Gastrocnemius medialis (tissue), 4 donors: Measurements from ENCODE around the gene ANO6. TPM values are rescaled to one million over a fixed set of nuclear protein-coding genes. Genes with fewer than 3 reads are reported as not detected.

ENCODE experiments used
- ATAC-seq, 2 donors: fragments of 150-250 bp; one replicate each; pipeline ENCODE4 v1.9.1; 2016
- DNase-seq, 2 donors: peaks; one replicate each; pipeline ENCODE4 v3.0.0-alpha.2; 2019
- H3K27ac ChIP-seq, 4 donors: fragments of 200-600 bp; sonication (generic); 1 replicate in 1 of 4; 2 replicates in 3 of 4; pipeline ENCODE4 v1.5.1; 2016 to 2018; ENCODE audit warnings: mild to moderate bottlenecking in 2 of 4, moderate library complexity in 1 of 4
- H3K27me3 ChIP-seq, 3 donors: fragments of 200-600 bp; sonication (generic) in 2 of 3; 1 replicate in 1 of 3; 2 replicates in 2 of 3; pipeline versions ENCODE4 v1.5.1 to v1.6.0; 2016 to 2019; ENCODE audit warnings: mild to moderate bottlenecking in 1 of 3, moderate library complexity in 1 of 3
- H3K36me3 ChIP-seq, 2 donors: fragments of 200-600 bp; sonication (generic) in 1 of 2; one replicate each; pipeline ENCODE4 v1.5.1; 2017 to 2018
- H3K4me1 ChIP-seq, 2 donors: fragments of 200-600 bp; sonication (generic) in 1 of 2; one replicate each; pipeline ENCODE4 v1.5.1; 2016 to 2017; ENCODE audit warnings: mild to moderate bottlenecking in 2 of 2
- H3K4me3 ChIP-seq, 4 donors: fragments of 200-600 bp; sonication (generic) in 3 of 4; 1 replicate in 1 of 4; 2 replicates in 3 of 4; pipeline ENCODE4 v1.5.1; 2016 to 2019; ENCODE audit warnings: mild to moderate bottlenecking in 2 of 4
- H3K9me3 ChIP-seq, 3 donors: fragments of 200-600 bp; sonication (generic) in 2 of 3; 1 replicate in 1 of 3; 2 replicates in 2 of 3; pipeline ENCODE4 v1.5.1; 2016 to 2019
- CTCF ChIP-seq, 5 experiments: fragments of 450-650 bp in 3 of 5; fragments of 200-600 bp in 2 of 5; sonication (generic) in 2 of 5; IDR thresholded peaks in 4 of 5; conservative IDR thresholded peaks in 1 of 5; 1 replicate in 4 of 5; 2 replicates in 1 of 5; pipeline ENCODE4 v1.5.1; 2016 to 2019; ENCODE audit warnings: antibody characterized with exemption in 5 of 5, mild to moderate bottlenecking in 3 of 5, moderate library complexity in 3 of 5
- POLR2A ChIP-seq, 2 donors: fragments of 450-650 bp; IDR thresholded peaks; one replicate each; pipeline ENCODE4 v1.6.1; 2017; ENCODE audit warnings: antibody characterized with exemption in 2 of 2, mild to moderate bottlenecking in 2 of 2, moderate library complexity in 2 of 2
- in situ Hi-C, 4 donors: fragments of 200-750 bp; cut with MboI; loops; one replicate each; pipeline versions ENCODE4 v1.15.0 to v1.8.0; 2017; ENCODE audit warnings: low sequenced_read_pairs in 4 of 4
- intact Hi-C: fragments of 100-400 bp; cut with DNase I; formaldehyde crosslinking; loops from one replicate; pipeline ENCODE4 v1.15.1; 2023; ENCODE audit warnings: low total_unique reads
- total RNA-seq, 4 donors: library from RNA; depleted of rRNA; stranded (reverse); fragments of >200 nt; gene quantifications; one replicate each; pipeline versions ENCODE4 v1.1.0 to v1.2.3, GENCODE V29; 2016

Gene ANO6
- total RNA-seq, 4 donors from 2014 or later, result 75.4 to 100 (median 91.8) TPM

GRCh38 chr12:45402288-45402687 is 186.4 kb downstream of the ANO6 start:
- intact Hi-C loops, result no loop called here
- no peak for ATAC-seq
- Histone ChIP-seq H3K36me3 (peaks cover 0 to 73% of the 10 kb centered on the region in 2 donors), H3K27me3 (no peaks in the 10 kb centered on the region), H3K4me1 (peaks cover 7 to 10% of the 10 kb centered on the region in 2 donors), H3K27ac (peak overlapping the region in 2 of 4 donors; percentile 14 to 21), H3K4me3 (no peak overlapping the region), H3K9me3 (no peaks in the 10 kb centered on the region)
- TF ChIP-seq CTCF (IDR thresholded peaks at IDR 0.05 in 4 of 5, conservative IDR thresholded peaks at IDR 0.05 in 1 of 5) (no peak), POLR2A (IDR thresholded peaks at IDR 0.05) (no peak)
- DNase-seq, result no peak
- in situ Hi-C loops, result no loop called here

- Histone ChIP-seq H3K27me3 (no peaks in the 10 kb centered on the region), H3K4me3 (no peak overlapping the region), H3K4me1 (peaks cover 32 to 36% of the 10 kb centered on the region in 2 donors), H3K27ac (peak overlapping the region; percentile 75 to 84 (median 82)), H3K36me3 (peaks cover 0 to 72% of the 10 kb centered on the region in 2 donors), H3K9me3 (no peaks in the 10 kb centered on the region)
- in situ Hi-C loops, result no loop called here
- TF ChIP-seq CTCF (IDR thresholded peaks at IDR 0.05 in 4 of 5, conservative IDR thresholded peaks at IDR 0.05 in 1 of 5) (no peak), POLR2A (IDR thresholded peaks at IDR 0.05) (no peak)
- ATAC-seq (peak; percentile 95), DNase-seq (peak; percentile 63 to 74)
- intact Hi-C loops, result loop anchor here (5.0 kb wide), 4 partner anchors 70 to 320 kb away; partner anchors contain the start of gene ARID2
Measured at GRCh38 chr12:45406988-45407850, 191.3 kb downstream of the ANO6 start.

GRCh38 chr12:45407981-45408728 is 192.3 kb downstream of the ANO6 start:
- H3K27me3 ChIP-seq, result no peaks in the 10 kb centered on the region
- H3K4me1 ChIP-seq, result peaks cover 32 to 36% of the 10 kb centered on the region in 2 donors
- H3K4me3 ChIP-seq, result no peak overlapping the region
- H3K27ac ChIP-seq, result peak overlapping the region; percentile 75 to 84 (median 82)
- H3K9me3 ChIP-seq, result no peaks in the 10 kb centered on the region
- intact Hi-C loops (loop anchor here (5.0 kb wide), 4 partner anchors 71 to 319 kb away; partner anchors contain the start of gene ARID2), in situ Hi-C loops (no loop called here)
- H3K36me3 ChIP-seq, result peaks cover 0 to 72% of the 10 kb centered on the region in 2 donors
- DNase-seq (no peak), ATAC-seq (no peak)
- no peak for TF ChIP-seq POLR2A (IDR thresholded peaks at IDR 0.05)
- no peak for TF ChIP-seq CTCF (IDR thresholded peaks at IDR 0.05 in 4 of 5, conservative IDR thresholded peaks at IDR 0.05 in 1 of 5)

- intact Hi-C loops (loop anchor here (5.0 kb wide), 4 partner anchors 71 to 319 kb away; partner anchors contain the start of gene ARID2), in situ Hi-C loops (no loop called here)
- DNase-seq (no peak), ATAC-seq (no peak)
- H3K4me1 ChIP-seq, result peaks cover 32 to 36% of the 10 kb centered on the region in 2 donors
- peak overlapping the region; percentile 75 to 84 (median 82) for H3K27ac ChIP-seq
- H3K9me3 ChIP-seq, result no peaks in the 10 kb centered on the region
- no peak overlapping the region for H3K4me3 ChIP-seq
- no peaks in the 10 kb centered on the region for H3K27me3 ChIP-seq
- peaks cover 0 to 68% of the 10 kb centered on the region in 2 donors for H3K36me3 ChIP-seq
- TF ChIP-seq CTCF (IDR thresholded peaks at IDR 0.05 in 4 of 5, conservative IDR thresholded peaks at IDR 0.05 in 1 of 5), result no peak
Measured at GRCh38 chr12:45408729-45409114, 192.8 kb downstream of the ANO6 start.
